GM18951 (cell line): Measurements from ENCODE around the gene CASZ1.

Experiments
- POLR2A ChIP-seq: IDR thresholded peaks from 4 replicates; pipeline ENCODE4 v1.6.1; 2011; ENCODE audit warnings: mild to moderate bottlenecking; ENCODE audit not compliant: insufficient read length, insufficient read depth; ENCODE audit errors: extremely low read depth
- in situ Hi-C: fragments of 300-500 bp; cut with MboI; formaldehyde crosslinking; loops from one replicate; pipeline ENCODE4 v1.12.0; 2022; ENCODE audit warnings: low sequenced_read_pairs, mixed read lengths, inconsistent platforms; ENCODE audit not compliant: unreplicated experiment

Gene CASZ1

GRCh38 chr1:10647414-10648170 is 148.9 kb downstream of the CASZ1 start:
- no peak for TF ChIP-seq POLR2A
- in situ Hi-C loops, result no loop called here

- in situ Hi-C loops, result no loop called here
- no peak for TF ChIP-seq POLR2A
These were observed 150.0 kb downstream of the CASZ1 start for GRCh38 chr1:10646347-10646861.

- no peak for TF ChIP-seq POLR2A
- in situ Hi-C loops, result no loop called here
These were observed 151.9 kb downstream of the CASZ1 start for GRCh38 chr1:10644307-10645128.

GRCh38 chr1:10643607-10644306 is 152.7 kb downstream of the CASZ1 start:
- in situ Hi-C loops, result no loop called here
- no peak for TF ChIP-seq POLR2A

- no peak for TF ChIP-seq POLR2A
- in situ Hi-C loops, result no loop called here
These were observed 153.9 kb downstream of the CASZ1 start for GRCh38 chr1:10642403-10643080.

GRCh38 chr1:10641976-10642375 is 154.5 kb downstream of the CASZ1 start:
- in situ Hi-C loops, result no loop called here
- no peak for TF ChIP-seq POLR2A

GRCh38 chr1:10640843-10641553 is 155.4 kb downstream of the CASZ1 start:
- no peak for TF ChIP-seq POLR2A
- in situ Hi-C loops, result no loop called here

GRCh38 chr1:10639775-10640578 is 156.5 kb downstream of the CASZ1 start:
- in situ Hi-C loops, result no loop called here
- TF ChIP-seq POLR2A, result no peak

GRCh38 chr1:10639011-10639774 is 157.3 kb downstream of the CASZ1 start:
- in situ Hi-C loops, result no loop called here
- no peak for TF ChIP-seq POLR2A

- in situ Hi-C loops, result no loop called here
- TF ChIP-seq POLR2A, result no peak
These were observed 157.9 kb downstream of the CASZ1 start for GRCh38 chr1:10638559-10639005.
